Measurements from ENCODE around the gene GOLGA5. TPM values are rescaled to one million over a fixed set of nuclear protein-coding genes. Genes with fewer than 3 reads are reported as not detected.
"Not testable (repeated sequence)": the region's sequence is repeated elsewhere in the genome, so short reads cannot be mapped to it uniquely, and the experiment has no call there.

GOLGA5 gene
- polyA plus RNA-seq, 1 experiment, result 67.3 TPM

GRCh38 chr14:92847749-92848148, 53.6 kb downstream of the GOLGA5 start:
- H3K27me3 ChIP-seq (ENCODE audit: control insufficient read depth, insufficient read depth, low read length), result no peaks in the 10 kb centered on the region
- no peak for DNase-seq (ENCODE audit: low read depth, low spot score)
- H3K4me3 ChIP-seq (ENCODE audit: low read depth, low read length), result no peak overlapping the region
- H3K9me3 ChIP-seq (ENCODE audit: control insufficient read depth, insufficient read depth, low read length), result peaks cover 1% of the 10 kb centered on the region; the same call in 1 of the 2 replicates
- CTCF ChIA-PET, result no interaction called here
- H3K27ac ChIP-seq (ENCODE audit: low read depth, low read length), result no peak overlapping the region
- POLR2A ChIA-PET, result no interaction called here
- no peak for TF ChIP-seq CTCF (IDR thresholded peaks at IDR 0.05; ENCODE audit: low read depth, low read length)

GRCh38 chr14:92848887-92849286, 54.8 kb downstream of the GOLGA5 start:
- TF ChIP-seq CTCF (IDR thresholded peaks at IDR 0.05; ENCODE audit: low read depth, low read length), result no peak
- POLR2A ChIA-PET, result no interaction called here
- Histone ChIP-seq H3K27me3 (ENCODE audit: control insufficient read depth, insufficient read depth, low read length) (no peaks in the 10 kb centered on the region), H3K9me3 (ENCODE audit: control insufficient read depth, insufficient read depth, low read length) (peaks cover 5% of the 10 kb centered on the region), H3K4me3 (ENCODE audit: low read depth, low read length) (no peak overlapping the region), H3K27ac (ENCODE audit: low read depth, low read length) (no peak overlapping the region)
- no peak for DNase-seq (ENCODE audit: low read depth, low spot score)
- CTCF ChIA-PET, result no interaction called here

- no peaks in the 10 kb centered on the region for H3K27me3 ChIP-seq (ENCODE audit: control insufficient read depth, insufficient read depth, low read length)
- POLR2A ChIA-PET, result no interaction called here
- H3K27ac ChIP-seq (ENCODE audit: low read depth, low read length), result no peak overlapping the region
- CTCF ChIA-PET, result no interaction called here
- no peak for TF ChIP-seq CTCF (IDR thresholded peaks at IDR 0.05; ENCODE audit: low read depth, low read length)
- peaks cover 5% of the 10 kb centered on the region for H3K9me3 ChIP-seq (ENCODE audit: control insufficient read depth, insufficient read depth, low read length)
- no peak overlapping the region for H3K4me3 ChIP-seq (ENCODE audit: low read depth, low read length)
- no peak for DNase-seq (ENCODE audit: low read depth, low spot score)
Measured at GRCh38 chr14:92850492-92850891, 56.4 kb downstream of the GOLGA5 start.

GRCh38 chr14:92853136-92853535, 59.0 kb downstream of the GOLGA5 start:
- H3K27me3 ChIP-seq (ENCODE audit: control insufficient read depth, insufficient read depth, low read length); H3K4me3 ChIP-seq (ENCODE audit: low read depth, low read length); H3K27ac ChIP-seq (ENCODE audit: low read depth, low read length); CTCF ChIA-PET; H3K9me3 ChIP-seq (ENCODE audit: control insufficient read depth, insufficient read depth, low read length); POLR2A ChIA-PET; DNase-seq (ENCODE audit: low read depth, low spot score): not testable (repeated sequence)

GRCh38 chr14:92860049-92860840, 66.1 kb downstream of the GOLGA5 start:
- Histone ChIP-seq H3K9me3 (ENCODE audit: control insufficient read depth, insufficient read depth, low read length) (no peaks in the 10 kb centered on the region), H3K27ac (ENCODE audit: low read depth, low read length) (no peak overlapping the region), H3K4me3 (ENCODE audit: low read depth, low read length) (no peak overlapping the region), H3K27me3 (ENCODE audit: control insufficient read depth, insufficient read depth, low read length) (no peaks in the 10 kb centered on the region)
- TF ChIP-seq CTCF (IDR thresholded peaks at IDR 0.05; ENCODE audit: low read depth, low read length), result no peak
- no peak for DNase-seq (ENCODE audit: low read depth, low spot score)
- POLR2A ChIA-PET, result no interaction called here
- CTCF ChIA-PET, result no interaction called here
